Skeletal muscle tissue (tissue), 5 donors: ENCODE data around the gene INCA1. TPM values are rescaled to one million over a fixed set of nuclear protein-coding genes. Genes with fewer than 3 reads are reported as not detected.

ENCODE experiments used
- H3K27ac ChIP-seq: one replicate; pipeline ENCODE4 v1.7.0; 2013; ENCODE audit warnings: mild to moderate bottlenecking, low read depth, low read length, inconsistent platforms
- H3K27me3 ChIP-seq, 3 donors: one replicate each; pipeline ENCODE4 v1.7.0; 2013; ENCODE audit warnings: low read length in 3 of 3; ENCODE audit not compliant: control insufficient read depth in 3 of 3, insufficient read depth in 3 of 3
- H3K36me3 ChIP-seq, 3 donors: one replicate each; pipeline ENCODE4 v1.7.0; 2013; ENCODE audit warnings: low read length in 3 of 3; ENCODE audit not compliant: control insufficient read depth in 3 of 3, insufficient read depth in 3 of 3
- H3K4me1 ChIP-seq, 3 donors: one replicate each; pipeline ENCODE4 v1.7.0; 2013; ENCODE audit warnings: low read length in 3 of 3, mild to moderate bottlenecking in 3 of 3; ENCODE audit not compliant: control insufficient read depth in 3 of 3, insufficient read depth in 3 of 3
- H3K4me3 ChIP-seq, 3 donors: one replicate each; pipeline ENCODE4 v1.7.0; 2013; ENCODE audit warnings: low read length in 3 of 3
- H3K9ac ChIP-seq, 3 donors: one replicate each; pipeline ENCODE4 v1.7.0; 2013; ENCODE audit warnings: low read length in 3 of 3, mild to moderate bottlenecking in 3 of 3, moderate library complexity in 2 of 3, low read depth in 1 of 3
- H3K9me3 ChIP-seq, 3 donors: one replicate each; pipeline ENCODE4 v1.7.0; 2013; ENCODE audit warnings: low read length in 3 of 3; ENCODE audit not compliant: control insufficient read depth in 3 of 3
- small RNA-seq: library from RNA; depleted of rRNA; stranded (forward); fragments of <200 nt; gene quantifications from one replicate; pipeline ENCODE3, GENCODE V24; 2014
- total RNA-seq: library from RNA; depleted of rRNA; stranded (reverse); fragments of >200 nt; gene quantifications from one replicate; pipeline ENCODE4 v1.2.3, GENCODE V29; 2014
- donor health status: Osteomylitis.

The INCA1 gene
- total RNA-seq, 1 donor from 2014 or later: not detected

DNA sequence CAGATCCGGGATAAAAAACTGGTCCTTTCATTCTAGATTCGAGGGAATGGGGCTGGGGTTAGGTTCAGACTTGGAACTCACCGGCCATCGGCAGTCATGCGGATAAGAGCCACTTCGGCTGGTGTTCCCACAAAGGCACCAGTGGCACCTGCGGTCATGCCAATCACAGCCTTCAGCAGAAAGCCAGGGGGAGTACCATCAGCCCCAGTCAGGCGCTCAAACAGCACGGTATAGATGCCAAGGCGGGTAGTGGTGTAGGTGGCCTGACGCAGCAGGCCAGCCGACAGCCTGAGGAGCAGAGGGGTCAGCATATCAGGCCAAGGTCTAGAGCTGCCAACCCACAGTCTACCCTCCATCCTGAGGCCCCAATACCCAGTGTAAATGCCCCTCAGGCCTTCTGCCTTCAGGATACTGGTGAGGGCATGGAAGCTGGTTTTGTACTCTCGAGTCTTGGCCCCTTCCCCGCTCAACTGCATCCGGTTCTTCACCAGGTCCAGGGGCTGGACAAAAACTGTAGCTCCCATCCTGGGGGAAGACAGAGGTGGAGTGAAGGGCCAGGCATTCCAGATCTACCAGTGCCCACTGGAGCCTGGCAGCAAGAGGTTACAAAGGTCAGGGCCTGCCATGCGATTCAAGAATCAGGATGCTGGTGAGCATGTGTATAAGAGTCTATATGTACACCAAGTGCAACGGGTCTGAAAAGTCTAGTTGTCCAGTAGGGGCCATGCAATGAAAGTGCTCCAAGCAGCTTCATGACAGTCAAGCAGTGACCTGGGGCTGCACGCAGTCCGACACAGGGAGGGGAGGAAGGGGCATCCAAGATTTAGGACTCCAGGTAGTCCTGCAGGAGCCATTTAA is 58.4 kb downstream of the INCA1 start:
- H3K27me3 ChIP-seq: no peaks in the 10 kb centered on the region
- peak overlapping the region; percentile 81 to 98 (median 91) for H3K4me3 ChIP-seq
- no peaks in the 10 kb centered on the region for H3K9me3 ChIP-seq
- peak overlapping the region; percentile 92 for H3K27ac ChIP-seq
- H3K9ac ChIP-seq: peak overlapping the region; percentile 94 to 99 (median 98)
- H3K4me1 ChIP-seq: peaks cover 61 to 80% (median 69%) of the 10 kb centered on the region in 3 donors
- H3K36me3 ChIP-seq: peaks cover 40 to 53% (median 45%) of the 10 kb centered on the region in 3 donors

Small RNA genes lying within 50 kb of the gene (small RNA-seq; reads per million reads assigned to genes)
- gene MIR6864 (not detected), gene MIR6865 (not detected)

Other genes with a start within 250 kb of the INCA1 start
- not detected for gene TM4SF5, start 225.6 kb downstream of the INCA1 start, total RNA-seq
- 4.7 TPM for gene VMO1, start 211.2 kb downstream of the INCA1 start, total RNA-seq
- not detected for gene GLTPD2, start 208.6 kb downstream of the INCA1 start, total RNA-seq
- gene PSMB6, start 201.4 kb downstream of the INCA1 start, total RNA-seq: 105 TPM
- 9.9 TPM for gene PLD2, start 190.4 kb downstream of the INCA1 start, total RNA-seq
- 13.0 TPM for gene MINK1, start 164.2 kb downstream of the INCA1 start, total RNA-seq
- gene C17orf107, start 98.0 kb downstream of the INCA1 start, total RNA-seq: 2.6 TPM
- gene CHRNE, start 94.4 kb downstream of the INCA1 start, total RNA-seq: 1.0 TPM
- under 0.01 TPM for gene GP1BA, start 65.2 kb downstream of the INCA1 start, total RNA-seq
- gene SLC25A11, start 57.5 kb downstream of the INCA1 start, total RNA-seq: 59.5 TPM
- 12.0 TPM for gene RNF167, start 57.3 kb downstream of the INCA1 start, total RNA-seq
- gene PFN1, start 49.0 kb downstream of the INCA1 start, total RNA-seq: 137 TPM
- 2,880 TPM for gene ENO3, start 46.4 kb downstream of the INCA1 start, total RNA-seq
- 51.7 TPM for gene SPAG7, start 29.7 kb downstream of the INCA1 start, total RNA-seq
- 4.7 TPM for gene CAMTA2, start 9.8 kb downstream of the INCA1 start, total RNA-seq
- 47.5 TPM for gene KIF1C, start 428 bp upstream of the INCA1 start, total RNA-seq
- gene SLC52A1, start 37.9 kb upstream of the INCA1 start, total RNA-seq: not detected
- 6.3 TPM for gene ZFP3, start 80.9 kb upstream of the INCA1 start, total RNA-seq
- gene ZNF232, start 114.4 kb upstream of the INCA1 start, total RNA-seq: 6.8 TPM
- 3.7 TPM for gene USP6, start 118.5 kb upstream of the INCA1 start, total RNA-seq
- 8.9 TPM for gene ZNF594, start 194.3 kb upstream of the INCA1 start, total RNA-seq
- gene SCIMP, start 237.3 kb upstream of the INCA1 start, total RNA-seq: 2.1 TPM